Esophagus muscularis mucosa (tissue), 3 donors: ENCODE measurements around the gene CLNK.

Experiments used
- CTCF ChIP-seq, 3 experiments: fragments of 200-600 bp in 2 of 3; fragments of 450-650 bp in 1 of 3; sonication (generic) in 2 of 3; IDR thresholded peaks; one replicate each; pipeline ENCODE4 v1.5.1; 2017 to 2019; ENCODE audit warnings: antibody characterized with exemption in 3 of 3, mild to moderate bottlenecking in 2 of 3, moderate library complexity in 1 of 3
- POLR2A ChIP-seq: fragments of 450-650 bp; IDR thresholded peaks from one replicate; pipeline ENCODE4 v1.6.1; 2017; ENCODE audit warnings: antibody characterized with exemption, moderate library complexity, mild to moderate bottlenecking, low read depth
- POLR2AphosphoS5 ChIP-seq, 2 donors: sonication (generic); formaldehyde crosslinking; IDR thresholded peaks; one replicate each; pipeline ENCODE4 v1.6.1; 2017; ENCODE audit warnings: antibody characterized with exemption in 2 of 2

DNA sequence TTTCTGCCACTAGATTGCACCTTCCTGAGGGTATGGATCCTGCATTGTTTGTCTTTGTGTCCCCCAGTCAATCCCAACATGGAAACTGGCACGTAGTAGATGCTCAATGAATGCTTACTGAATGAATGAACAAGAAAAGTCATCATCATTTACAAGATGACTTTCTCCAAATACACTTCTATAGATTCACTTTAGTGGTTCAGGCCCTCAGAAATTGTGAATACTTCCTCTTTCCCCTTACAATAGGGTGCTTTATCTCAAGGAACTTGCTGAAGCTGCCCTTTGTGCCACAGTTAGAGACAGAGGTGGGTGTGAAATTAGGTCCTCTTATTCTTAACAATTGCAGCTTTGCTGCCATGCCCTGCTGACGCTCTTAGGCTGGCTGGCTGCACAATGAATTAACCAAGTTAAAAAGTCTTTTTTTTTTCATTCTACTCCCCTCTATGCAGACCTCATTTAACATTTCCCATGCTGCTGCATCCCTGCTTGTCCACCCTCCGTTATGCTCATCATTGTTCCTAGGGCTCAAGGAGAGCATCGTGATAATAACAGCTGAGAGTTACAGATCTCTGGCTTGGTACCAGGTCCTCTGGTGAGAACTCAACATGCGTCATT, 119.3 kb downstream of the CLNK start:
- no peak for TF ChIP-seq POLR2A
- no peak for TF ChIP-seq CTCF (IDR thresholded peaks at IDR 0.05)
- TF ChIP-seq POLR2AphosphoS5 (IDR thresholded peaks at IDR 0.05), result no peak
